D341Med (cell line): ENCODE results near the gene PIH1D1.

Experiments
- DNase-seq: peaks from one replicate; pipeline ENCODE4 v3.0.0; 2012; ENCODE audit warnings: low spot score

Gene PIH1D1

GRCh38 chr19:49420227-49420626, 31.4 kb downstream of the PIH1D1 start:
- no peak for DNase-seq

- no peak for DNase-seq
Observed at GRCh38 chr19:49419173-49419572, 32.4 kb downstream of the PIH1D1 start.

- DNase-seq, result no peak
Observed at GRCh38 chr19:49418511-49418910, 33.1 kb downstream of the PIH1D1 start.

- no peak for DNase-seq
Observed at GRCh38 chr19:49417088-49417487, 34.5 kb downstream of the PIH1D1 start.

- no peak for DNase-seq
Observed at GRCh38 chr19:49415810-49416200, 35.8 kb downstream of the PIH1D1 start.

GRCh38 chr19:49415102-49415809, 36.4 kb downstream of the PIH1D1 start:
- DNase-seq, result no peak

- no peak for DNase-seq
Observed at GRCh38 chr19:49414256-49414655, 37.4 kb downstream of the PIH1D1 start.

- no peak for DNase-seq
Observed at GRCh38 chr19:49413348-49413747, 38.3 kb downstream of the PIH1D1 start.

GRCh38 chr19:49411681-49412326, 39.8 kb downstream of the PIH1D1 start:
- DNase-seq, result no peak

- DNase-seq, result no peak
Observed at GRCh38 chr19:49409441-49410029, 42.1 kb downstream of the PIH1D1 start.

- DNase-seq, result no peak
Observed at GRCh38 chr19:49408816-49409440, 42.7 kb downstream of the PIH1D1 start.

GRCh38 chr19:49407482-49408015, 44.1 kb downstream of the PIH1D1 start:
- no peak for DNase-seq

GRCh38 chr19:49407079-49407478, 44.5 kb downstream of the PIH1D1 start:
- DNase-seq, result no peak

- no peak for DNase-seq
Observed at GRCh38 chr19:49403404-49404187, 48.0 kb downstream of the PIH1D1 start.

- DNase-seq, result no peak
Observed at GRCh38 chr19:49400029-49400428, 51.6 kb downstream of the PIH1D1 start.

GRCh38 chr19:49398931-49399330, 52.7 kb downstream of the PIH1D1 start:
- DNase-seq, result no peak

GRCh38 chr19:49398001-49398615, 53.5 kb downstream of the PIH1D1 start:
- no peak for DNase-seq

- DNase-seq, result no peak
Observed at GRCh38 chr19:49396738-49397505, 54.7 kb downstream of the PIH1D1 start.
